Smooth muscle cell (in vitro differentiated cells): ENCODE results near the gene SLC13A2. TPM values are rescaled to one million over a fixed set of nuclear protein-coding genes. Genes with fewer than 3 reads are reported as not detected.
"Not testable (repeated sequence)": the region's sequence is repeated elsewhere in the genome, so short reads cannot be mapped to it uniquely, and the experiment has no call there.

Source experiments
- DNase-seq: peaks from one replicate; lab custom pipeline; 2025; ENCODE audit not compliant: unreplicated experiment; lab: John Stamatoyannopoulos, UW
- H2AFZ ChIP-seq: fragments of 200-600 bp; sonication (generic); 2 replicates; pipeline ENCODE4 v1.6.0; 2016; ENCODE audit warnings: antibody characterized with exemption, low read depth, mild to moderate bottlenecking
- H3F3A ChIP-seq: fragments of 200-600 bp; sonication (generic); 2 replicates; pipeline ENCODE4 v1.6.0; 2017; ENCODE audit warnings: antibody characterized with exemption, low read depth
- H3K27ac ChIP-seq: fragments of 200-600 bp; sonication (generic); 2 replicates; pipeline ENCODE4 v1.5.1; 2016; ENCODE audit warnings: low read depth, mild to moderate bottlenecking
- H3K27me3 ChIP-seq: fragments of 200-600 bp; sonication (generic); 2 replicates; pipeline ENCODE4 v1.6.1; 2016; ENCODE audit warnings: low read depth, mild to moderate bottlenecking
- H3K36me3 ChIP-seq: fragments of 200-600 bp; sonication (generic); 2 replicates; pipeline ENCODE4 v1.5.1; 2016; ENCODE audit warnings: low read depth
- H3K4me1 ChIP-seq: fragments of 200-600 bp; sonication (generic); 2 replicates; pipeline ENCODE4 v1.5.1; 2016; ENCODE audit warnings: low read depth
- H3K4me2 ChIP-seq: fragments of 200-600 bp; sonication (generic); 2 replicates; pipeline ENCODE4 v1.6.0; 2016; ENCODE audit warnings: mild to moderate bottlenecking
- H3K4me3 ChIP-seq: fragments of 200-600 bp; sonication (generic); 2 replicates; pipeline ENCODE4 v1.5.1; 2016; ENCODE audit warnings: mild to moderate bottlenecking
- H3K79me2 ChIP-seq: fragments of 200-600 bp; sonication (generic); 2 replicates; pipeline ENCODE4 v1.6.0; 2016; ENCODE audit warnings: low read depth, mild to moderate bottlenecking
- H3K9ac ChIP-seq: fragments of 200-600 bp; sonication (generic); 2 replicates; pipeline ENCODE4 v1.6.0; 2016; ENCODE audit warnings: low read depth
- H3K9me3 ChIP-seq: fragments of 200-600 bp; sonication (generic); replicated peaks from 2 replicates; pipeline ENCODE4 v1.5.1; 2016; ENCODE audit warnings: low read depth
- H4K20me1 ChIP-seq: fragments of 200-600 bp; sonication (generic); 2 replicates; pipeline ENCODE4 v1.6.0; 2016; ENCODE audit warnings: low read depth
- CTCF ChIP-seq: fragments of 200-600 bp; sonication (generic); IDR thresholded peaks from 2 replicates; pipeline ENCODE4 v1.5.1; 2017; ENCODE audit warnings: borderline replicate concordance, mild to moderate bottlenecking, antibody characterized with exemption; ENCODE audit not compliant: insufficient read depth, poor library complexity, severe bottlenecking
- WGBS: methylation state at CpG from one replicate; pipeline ENCODE4 v1.1.7; 2016; ENCODE audit warnings: low lambda C conversion rate; 5-methylcytosine and 5-hydroxymethylcytosine counted together
- polyA plus RNA-seq: library from polyadenylated mRNA; unstranded; fragments of >200 nt; fragmentation: Nextera tagmentation; extraction: Ambion mirVana; gene quantifications from 2 replicates; pipeline ENCODE4 v1.2.1, GENCODE V29; 2016
- total RNA-seq: library from RNA; depleted of rRNA; stranded (reverse); fragments of >200 nt; gene quantifications from 2 replicates; pipeline ENCODE4 v1.2.3, GENCODE V29; 2014

The SLC13A2 gene
- total and polyA plus RNA-seq, 2 experiments from 2014 or later, result not detected

DNA sequence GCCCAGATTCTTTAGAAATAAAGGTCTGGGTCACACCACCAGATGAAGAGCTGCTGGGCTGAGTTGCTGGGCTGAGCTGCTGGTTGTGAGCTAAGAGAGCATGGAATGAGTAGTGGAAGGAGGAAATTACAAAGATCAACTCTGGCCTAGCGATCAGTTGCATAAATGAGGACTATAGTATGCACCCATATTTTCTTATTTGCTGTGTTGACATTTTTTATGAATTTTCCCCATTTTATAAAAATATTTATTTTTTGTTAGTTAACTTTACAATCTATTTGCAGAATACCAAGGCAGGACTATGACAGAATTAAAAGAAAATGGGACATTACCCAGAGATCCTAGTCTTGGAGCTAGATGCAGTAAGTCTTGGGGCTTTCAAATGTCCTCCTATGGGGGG lies 23.6 kb upstream of the SLC13A2 start:
- Histone ChIP-seq H3K27ac (no peak overlapping the region), H3K9me3 (no peaks in the 10 kb centered on the region), H3K27me3 (no peaks in the 10 kb centered on the region), H4K20me1 (no peaks in the 10 kb centered on the region), H3K79me2 (no peaks in the 10 kb centered on the region), H3K4me1 (no peaks in the 10 kb centered on the region), H2AFZ (no peak overlapping the region), H3F3A (no peaks in the 10 kb centered on the region), H3K4me3 (no peak overlapping the region), H3K9ac (no peak overlapping the region), H3K4me2 (no peak overlapping the region), H3K36me3 (no peaks in the 10 kb centered on the region)
- WGBS, result 92% methylated on average over 1 of the region's 1 CpG
- TF ChIP-seq CTCF, result no peak
- DNase-seq, result no peak

- no peak overlapping the region for H2AFZ ChIP-seq
- H3K4me2 ChIP-seq, result no peak overlapping the region
- no peaks in the 10 kb centered on the region for H3K4me1 ChIP-seq
- H3K79me2 ChIP-seq, result no peaks in the 10 kb centered on the region
- H3K27ac ChIP-seq, result no peak overlapping the region
- TF ChIP-seq CTCF, result no peak
- H3K27me3 ChIP-seq, result no peaks in the 10 kb centered on the region
- no peaks in the 10 kb centered on the region for H3K9me3 ChIP-seq
- no peak overlapping the region for H3K9ac ChIP-seq
- no peak for DNase-seq
- WGBS, result 67% methylated on average over 2 of the region's 6 CpGs
- no peak overlapping the region for H3K4me3 ChIP-seq
- no peaks in the 10 kb centered on the region for H3F3A ChIP-seq
- H3K36me3 ChIP-seq, result no peaks in the 10 kb centered on the region
- H4K20me1 ChIP-seq, result no peaks in the 10 kb centered on the region
These were observed 15.6 kb upstream of the SLC13A2 start for GRCh38 chr17:28457890-28458289.

DNA sequence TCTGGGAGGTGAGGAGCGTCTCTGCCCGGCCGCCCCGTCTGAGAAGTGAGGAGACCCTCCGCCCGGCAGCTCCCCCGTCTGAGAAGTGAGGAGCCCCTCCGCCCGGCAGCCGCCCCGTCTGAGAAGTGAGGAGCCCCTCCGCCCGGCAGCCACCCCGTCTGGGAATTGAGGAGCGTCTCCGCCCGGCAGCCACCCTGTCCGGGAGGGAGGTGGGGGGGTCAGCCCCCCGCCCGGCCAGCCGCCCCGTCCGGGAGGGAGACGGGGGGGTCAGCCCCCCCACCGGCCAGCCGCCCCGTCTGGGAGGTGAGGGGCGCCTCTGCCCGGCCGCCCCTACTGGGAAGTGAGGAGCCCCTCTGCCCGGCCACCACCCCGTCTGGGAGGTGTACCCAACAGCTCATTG lies 14.6 kb upstream of the SLC13A2 start:
- not testable (repeated sequence) for H3K36me3 ChIP-seq, H3K9ac ChIP-seq, H4K20me1 ChIP-seq, H3K4me3 ChIP-seq, H3K4me1 ChIP-seq, H3K27ac ChIP-seq, H3K9me3 ChIP-seq, H3K27me3 ChIP-seq, H2AFZ ChIP-seq, DNase-seq, H3K79me2 ChIP-seq, H3K4me2 ChIP-seq, H3F3A ChIP-seq
- WGBS, result no CpG with 5 or more reads among the region's 32 CpGs

DNA sequence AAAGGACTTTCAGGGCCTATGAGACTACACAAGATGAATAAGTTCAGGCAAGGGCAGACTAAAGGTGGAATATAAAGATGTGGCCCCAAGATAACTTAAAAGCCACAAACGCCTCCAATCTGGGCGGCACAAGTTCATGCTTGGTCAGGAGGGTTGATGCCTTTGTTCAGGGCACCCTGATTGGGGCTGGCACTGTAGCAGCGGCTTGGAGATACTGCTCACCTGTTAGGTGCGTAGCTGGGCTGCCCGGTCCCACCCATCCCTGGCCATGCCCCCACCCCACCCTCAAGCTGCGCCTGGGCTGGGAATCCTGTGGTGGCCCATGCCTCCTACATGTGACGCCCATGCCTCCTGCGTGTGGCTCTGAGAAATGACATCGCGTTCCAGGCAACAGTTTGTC lies 12.5 kb upstream of the SLC13A2 start:
- DNase-seq, result no peak
- TF ChIP-seq CTCF, result no peak
- no peaks in the 10 kb centered on the region for H3K27me3 ChIP-seq
- no peaks in the 10 kb centered on the region for H4K20me1 ChIP-seq
- H3K9ac ChIP-seq, result no peak overlapping the region
- H3K79me2 ChIP-seq, result no peaks in the 10 kb centered on the region
- H2AFZ ChIP-seq, result no peak overlapping the region
- 95% methylated on average over 10 of the region's 10 CpGs for WGBS
- H3K9me3 ChIP-seq, result no peaks in the 10 kb centered on the region
- no peak overlapping the region for H3K27ac ChIP-seq
- no peaks in the 10 kb centered on the region for H3K36me3 ChIP-seq
- no peak overlapping the region for H3K4me2 ChIP-seq
- H3K4me3 ChIP-seq, result no peak overlapping the region
- no peaks in the 10 kb centered on the region for H3F3A ChIP-seq
- H3K4me1 ChIP-seq, result no peaks in the 10 kb centered on the region
